Measurements from ENCODE around the gene FGA. TPM values are rescaled to one million over a fixed set of nuclear protein-coding genes. Genes with fewer than 3 reads are reported as not detected.

FGA gene
- total RNA-seq, 1 experiment from 2014 or later: not detected

DNA sequence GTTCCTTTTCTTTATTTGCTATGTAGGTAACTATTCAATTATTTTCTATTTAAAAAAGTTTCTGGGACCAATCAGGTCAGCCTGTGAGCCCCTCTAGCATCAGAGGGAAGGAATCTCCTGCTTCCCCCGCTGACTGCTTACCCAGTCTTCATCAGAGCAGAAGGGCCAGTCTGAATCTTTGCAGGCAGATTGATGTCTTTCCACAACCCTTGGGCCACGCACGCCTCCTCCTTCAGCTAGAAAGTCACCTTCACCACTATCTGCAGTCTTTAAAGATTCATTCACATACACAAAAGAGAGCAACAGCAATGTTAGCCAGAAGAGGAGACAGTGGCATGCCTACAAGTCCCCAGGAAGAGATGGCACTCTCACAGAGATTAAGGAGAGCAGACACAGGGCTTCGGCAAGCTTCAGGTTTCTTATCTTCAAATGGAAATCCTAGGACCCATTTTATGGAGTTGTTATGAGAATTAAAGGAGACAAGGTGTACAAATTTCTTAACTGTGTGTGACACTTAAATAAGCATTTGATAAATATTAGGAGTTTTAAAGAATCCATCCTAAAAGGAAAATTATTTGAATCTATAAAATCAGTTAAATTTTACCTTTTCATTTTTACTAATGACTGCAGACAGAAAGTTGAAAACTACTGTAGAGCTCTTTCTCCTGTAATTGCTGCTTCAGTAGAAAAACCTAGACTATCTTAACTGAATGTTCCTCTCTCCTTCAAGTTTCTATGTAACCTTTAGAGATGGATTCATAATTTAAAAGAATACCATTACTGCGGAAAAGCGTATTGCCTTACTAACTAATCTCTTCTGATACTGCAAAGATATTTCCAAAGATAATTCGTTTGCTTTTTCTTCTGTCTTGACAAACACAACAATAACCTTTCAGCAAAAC is 995 bp downstream of the FGA start:
- H3K27ac ChIP-seq: no peak overlapping the region
- no peak overlapping the region for H3K4me2 ChIP-seq
- BruUV-seq (replicated peaks): no TSS peak
- H2AFZ ChIP-seq: no peak overlapping the region
- H3K79me2 ChIP-seq (ENCODE audit: low read depth): no peaks in the 10 kb centered on the region
- no peaks in the 10 kb centered on the region for H3K36me3 ChIP-seq (ENCODE audit: low read depth)
- no peaks in the 10 kb centered on the region for H3K9me2 ChIP-seq (ENCODE audit: insufficient read depth)
- intact Hi-C loops (cut with micrococcal nuclease; ENCODE audit: unreplicated experiment): no loop called here
- no peaks in the 10 kb centered on the region for H4K20me1 ChIP-seq (ENCODE audit: insufficient read depth)
- no peaks in the 10 kb centered on the region for H3K4me1 ChIP-seq (replicated peaks; ENCODE audit: insufficient read depth)
- no peaks in the 10 kb centered on the region for H3K9me3 ChIP-seq (ENCODE audit: insufficient read depth, low read depth)
- POLR2A ChIA-PET (ENCODE audit: unreplicated experiment): no interaction called here
- H3F3A ChIP-seq (ENCODE audit: insufficient read depth, low read depth): no peaks in the 10 kb centered on the region
- no peaks in the 10 kb centered on the region for H3K27me3 ChIP-seq (ENCODE audit: insufficient read depth, low read depth)
- DNase-seq: no peak
- CTCF ChIA-PET: no interaction called here
- no peak for TF ChIP-seq CTCF (conservative IDR thresholded peaks at IDR 0.05)
- TF ChIP-seq EZH2 (IDR thresholded peaks at IDR 0.05; ENCODE audit: low read depth): no peak
- no peak overlapping the region for H3K4me3 ChIP-seq

- BruUV-seq (replicated peaks): no TSS peak
- H3K79me2 ChIP-seq (ENCODE audit: low read depth): no peaks in the 10 kb centered on the region
- no peak overlapping the region for H3K4me2 ChIP-seq
- no peaks in the 10 kb centered on the region for H3K9me3 ChIP-seq (ENCODE audit: insufficient read depth, low read depth)
- no peaks in the 10 kb centered on the region for H3K27me3 ChIP-seq (ENCODE audit: insufficient read depth, low read depth)
- TF ChIP-seq CTCF (conservative IDR thresholded peaks at IDR 0.05): no peak
- no peak for TF ChIP-seq EZH2 (IDR thresholded peaks at IDR 0.05; ENCODE audit: low read depth)
- no peaks in the 10 kb centered on the region for H3K4me1 ChIP-seq (replicated peaks; ENCODE audit: insufficient read depth)
- CTCF ChIA-PET: no interaction called here
- no peak overlapping the region for H2AFZ ChIP-seq
- no peak overlapping the region for H3K27ac ChIP-seq
- H3F3A ChIP-seq (ENCODE audit: insufficient read depth, low read depth): no peaks in the 10 kb centered on the region
- no peaks in the 10 kb centered on the region for H3K36me3 ChIP-seq (ENCODE audit: low read depth)
- intact Hi-C loops (cut with micrococcal nuclease; ENCODE audit: unreplicated experiment): no loop called here
- H3K9me2 ChIP-seq (ENCODE audit: insufficient read depth): no peaks in the 10 kb centered on the region
- POLR2A ChIA-PET (ENCODE audit: unreplicated experiment): no interaction called here
- no peak for DNase-seq
- H3K4me3 ChIP-seq: no peak overlapping the region
- H4K20me1 ChIP-seq (ENCODE audit: insufficient read depth): no peaks in the 10 kb centered on the region
These were observed 2.3 kb downstream of the FGA start for GRCh38 chr4:154588198-154588597.

- intact Hi-C loops (cut with micrococcal nuclease; ENCODE audit: unreplicated experiment): no loop called here
- no peaks in the 10 kb centered on the region for H3K9me2 ChIP-seq (ENCODE audit: insufficient read depth)
- ChIA-PET POLR2A (ENCODE audit: unreplicated experiment) (no interaction called here), CTCF (no interaction called here)
- TF ChIP-seq CTCF (conservative IDR thresholded peaks at IDR 0.05): no peak
- no peak for TF ChIP-seq EZH2 (IDR thresholded peaks at IDR 0.05; ENCODE audit: low read depth)
- H3F3A ChIP-seq (ENCODE audit: insufficient read depth, low read depth): no peaks in the 10 kb centered on the region
- DNase-seq: no peak
- no peaks in the 10 kb centered on the region for H3K27me3 ChIP-seq (ENCODE audit: insufficient read depth, low read depth)
- H3K9me3 ChIP-seq (ENCODE audit: insufficient read depth, low read depth): no peaks in the 10 kb centered on the region
- H3K4me3 ChIP-seq: no peak overlapping the region
- no peaks in the 10 kb centered on the region for H3K79me2 ChIP-seq (ENCODE audit: low read depth)
- no peak overlapping the region for H3K4me2 ChIP-seq
- BruUV-seq (replicated peaks): no TSS peak
- no peaks in the 10 kb centered on the region for H3K36me3 ChIP-seq (ENCODE audit: low read depth)
- H3K4me1 ChIP-seq (replicated peaks; ENCODE audit: insufficient read depth): no peaks in the 10 kb centered on the region
- H3K27ac ChIP-seq: no peak overlapping the region
- no peak overlapping the region for H2AFZ ChIP-seq
- H4K20me1 ChIP-seq (ENCODE audit: insufficient read depth): no peaks in the 10 kb centered on the region
These were observed 4.1 kb downstream of the FGA start for GRCh38 chr4:154586296-154587033.
